Astrocyte of the cerebellum (primary cell): ENCODE measurements around the gene ABHD17A.

Experiments used
- DNase-seq: peaks from one replicate; pipeline ENCODE4 v3.0.0-alpha.2; 2011; ENCODE audit warnings: low read depth
- H3K4me3 ChIP-seq: 2 replicates; pipeline ENCODE4 v1.5.1; 2011; ENCODE audit warnings: mild to moderate bottlenecking, low read depth, low read length, moderate library complexity
- CTCF ChIP-seq: IDR thresholded peaks from 2 replicates; pipeline ENCODE4 v1.5.1; 2012; ENCODE audit warnings: low read length, low read depth, moderate library complexity, mild to moderate bottlenecking; ENCODE audit errors: missing control alignments
- in situ Hi-C: cut with HindIII; loops from 2 replicates; pipeline ENCODE4 v1.10.0; 2017; ENCODE audit warnings: low sequenced_read_pairs

ABHD17A gene

GRCh38 chr19:1863638-1864479 is 21.4 kb downstream of the ABHD17A start:
- DNase-seq = peak; percentile 78
- no peak for TF ChIP-seq CTCF
- in situ Hi-C loops = no loop called here
- H3K4me3 ChIP-seq = peak overlapping the region; percentile 71

GRCh38 chr19:1863328-1863637 is 22.0 kb downstream of the ABHD17A start, which contains the start of gene KLF16:
TSS of gene KLF16 (minus strand) at chr19:1863579. CDS start at chr19:1863497, 82 bp downstream.
- in situ Hi-C loops = no loop called here
- TF ChIP-seq CTCF = no peak
- H3K4me3 ChIP-seq = peak within 1 kb of the TSS; percentile 83
- DNase-seq = no peak

GRCh38 chr19:1862424-1863327 is 22.6 kb downstream of the ABHD17A start:
- peak overlapping the region; percentile 83 for H3K4me3 ChIP-seq
- TF ChIP-seq CTCF = no peak
- DNase-seq = no peak
- in situ Hi-C loops = no loop called here

GRCh38 chr19:1862068-1862423 is 23.2 kb downstream of the ABHD17A start:
- peak overlapping the region; percentile 83 for H3K4me3 ChIP-seq
- in situ Hi-C loops = no loop called here
- no peak for TF ChIP-seq CTCF

GRCh38 chr19:1861599-1862031 is 23.7 kb downstream of the ABHD17A start:
- in situ Hi-C loops = no loop called here
- DNase-seq = no peak
- TF ChIP-seq CTCF = no peak
- H3K4me3 ChIP-seq = peak overlapping the region; percentile 83

More at GRCh38 chr19:1862068-1862423, 23.2 kb downstream of the ABHD17A start:
- no peak for DNase-seq

GRCh38 chr19:1860821-1861598 is 24.3 kb downstream of the ABHD17A start:
- in situ Hi-C loops = no loop called here
- TF ChIP-seq CTCF = no peak
- DNase-seq = no peak
- H3K4me3 ChIP-seq = peak overlapping the region; percentile 83
